HepG2 (cell line): ENCODE results near the gene CAPN10. TPM values are rescaled to one million over a fixed set of nuclear protein-coding genes. Genes with fewer than 3 reads are reported as not detected.
A peak's percentile ranks its signal among the peaks of the same experiment; 100 is the strongest.

Experiments used
- ETS1 ChIP-seq: sonication (generic); formaldehyde crosslinking; IDR thresholded peaks from 2 replicates; pipeline ENCODE4 v1.4.0; 2020; ENCODE audit warnings: missing genetic modification reagents
- KDM5A ChIP-seq: fragments of 200-600 bp; sonication (generic); IDR thresholded peaks from 2 replicates; pipeline ENCODE4 v1.7.0; 2018; ENCODE audit warnings: antibody characterized with exemption, mild to moderate bottlenecking, low read length, borderline replicate concordance
- KIAA2018 ChIP-seq: sonication (generic); formaldehyde crosslinking; IDR thresholded peaks from 2 replicates; pipeline ENCODE4 v1.5.0; 2020; ENCODE audit warnings: mild to moderate bottlenecking, missing genetic modification reagents, borderline replicate concordance
- MIER3 ChIP-seq: IDR thresholded peaks from 2 replicates; pipeline ENCODE4 v1.6.1; 2016; ENCODE audit warnings: missing compliant biosample characterization, borderline replicate concordance
- RBM39 ChIP-seq: fragments of 200-400 bp; formaldehyde crosslinking; IDR thresholded peaks from one replicate; pipeline ENCODE4 v1.6.1; 2018; ENCODE audit warnings: antibody characterized with exemption, mild to moderate bottlenecking, low read depth, low read length; ENCODE audit not compliant: poor library complexity, severe bottlenecking
- SMAD3 ChIP-seq: sonication (generic); formaldehyde crosslinking; IDR thresholded peaks from 2 replicates; pipeline ENCODE4 v1.4.0; 2020; ENCODE audit warnings: missing genetic modification reagents
- SNRNP70 ChIP-seq: fragments of 200-400 bp; formaldehyde crosslinking; IDR thresholded peaks from 2 replicates; pipeline ENCODE4 v1.6.1; 2017; ENCODE audit warnings: mild to moderate bottlenecking, low read depth, low read length, moderate library complexity
- YY1 ChIP-seq: IDR thresholded peaks from 2 replicates; pipeline ENCODE4 v1.6.1; 2011; ENCODE audit warnings: low read length, low read depth, moderate library complexity, mild to moderate bottlenecking; ENCODE audit not compliant: insufficient read depth, insufficient replicate concordance
- ZBTB33 ChIP-seq: sonication (generic); formaldehyde crosslinking; IDR thresholded peaks from 2 replicates; pipeline ENCODE4 v1.4.0; 2020; ENCODE audit warnings: missing genetic modification reagents
- ZFP37 ChIP-seq: sonication (generic); formaldehyde crosslinking; IDR thresholded peaks from 2 replicates; pipeline ENCODE4 v1.4.0; 2020; ENCODE audit warnings: missing genetic modification reagents, borderline replicate concordance
- ZFP82 ChIP-seq: sonication (generic); formaldehyde crosslinking; IDR thresholded peaks from 2 replicates; pipeline ENCODE4 v1.5.1; 2020; ENCODE audit warnings: mild to moderate bottlenecking, missing genetic modification reagents, borderline replicate concordance
- ZMAT3 ChIP-seq: sonication (generic); formaldehyde crosslinking; conservative IDR thresholded peaks from 2 replicates; pipeline ENCODE4 v1.7.0; 2021; ENCODE audit warnings: missing genetic modification reagents
- ZUFSP ChIP-seq: sonication (generic); formaldehyde crosslinking; IDR thresholded peaks from 2 replicates; pipeline ENCODE4 v1.9.0; 2021; ENCODE audit warnings: missing genetic modification reagents, mild to moderate bottlenecking, borderline replicate concordance
- polyA plus RNA-seq, 8 experiments: library from polyadenylated mRNA; depleted of rRNA in 3 of 8; stranded (reverse) in 7 of 8; unstranded in 1 of 8; fragments of >200 nt; fragmentation: Illumina TruSeq in 4 of 8; extraction: Trizol in 4 of 8; gene quantifications; 2 replicates each; pipeline versions ENCODE4 v1.2.1 to v1.2.3, GENCODE V29; 2011 to 2016; ENCODE audit warnings: low read depth in 4 of 8, missing spikeins in 1 of 8, mixed read lengths in 1 of 8; ENCODE audit not compliant: insufficient read depth in 1 of 8
- total RNA-seq, 5 experiments: library from RNA; depleted of rRNA; stranded (reverse); fragments of >200 nt; fragmentation: Illumina TruSeq; extraction: Trizol; gene quantifications; 2 replicates each; pipeline ENCODE4 v1.2.3, GENCODE V29; 2016; ENCODE audit warnings: low read depth in 1 of 5
- TF ChIP-seq, protein P1 (sequence below): sonication (generic); formaldehyde crosslinking; IDR thresholded peaks from 2 replicates; pipeline ENCODE4 v1.9.0; 2022; ENCODE audit warnings: missing genetic modification reagents, mild to moderate bottlenecking, borderline replicate concordance

The CAPN10 gene
- total and polyA plus RNA-seq, 2 of the 13 experiments (the other 11 are each of a cell fraction or from before 2014, with no cell fraction given): 27.6 to 32.4 TPM

DNA sequence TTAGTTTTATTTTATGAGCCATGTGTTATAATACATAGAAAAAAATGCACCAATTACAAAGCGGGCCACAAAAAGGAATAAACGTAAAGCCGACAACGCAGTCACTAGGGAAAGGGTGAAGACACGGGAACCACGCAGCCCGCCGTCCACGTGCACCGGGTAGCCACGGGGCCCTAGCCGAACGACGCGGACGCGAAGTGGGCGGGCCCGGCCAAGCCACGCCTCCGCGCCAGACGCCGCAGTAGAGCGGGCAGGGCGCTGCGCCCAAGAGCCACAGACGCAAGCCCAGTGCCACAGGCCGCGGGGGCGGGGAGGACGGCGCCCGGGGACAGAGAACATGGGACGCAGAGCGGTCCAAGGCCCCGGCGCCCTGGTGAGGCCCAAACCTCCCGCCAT, 26.5 kb upstream of the CAPN10 start, which contains the start of gene DUSP28 (continued):
- TF ChIP-seq KDM5A: no peak
- no peak; the same call in 1 of the 2 replicates for TF ChIP-seq ETS1 (CRISPR knock-in tag)
- TF ChIP-seq ZFP37 (CRISPR knock-in tag): peak; percentile 72; the same call in 1 of the 2 replicates
- TF ChIP-seq SMAD3: no peak
- no peak for TF ChIP-seq SNRNP70
- TF ChIP-seq ZBTB33 (CRISPR knock-in tag): no peak
- TF ChIP-seq YY1: no peak
- no peak for TF ChIP-seq RBM39
- peak; percentile 65; the same call in 1 of the 2 replicates for TF ChIP-seq MIER3
- peak; percentile 79 for TF ChIP-seq ZMAT3 (CRISPR knock-in tag)
- TF ChIP-seq KIAA2018: no peak
- TF ChIP-seq ZFP82 (CRISPR knock-in tag): no peak; the same call in 1 of the 2 replicates
- TF ChIP-seq ZUFSP (CRISPR knock-in tag): no peak
- TF ChIP-seq, protein P1, sequence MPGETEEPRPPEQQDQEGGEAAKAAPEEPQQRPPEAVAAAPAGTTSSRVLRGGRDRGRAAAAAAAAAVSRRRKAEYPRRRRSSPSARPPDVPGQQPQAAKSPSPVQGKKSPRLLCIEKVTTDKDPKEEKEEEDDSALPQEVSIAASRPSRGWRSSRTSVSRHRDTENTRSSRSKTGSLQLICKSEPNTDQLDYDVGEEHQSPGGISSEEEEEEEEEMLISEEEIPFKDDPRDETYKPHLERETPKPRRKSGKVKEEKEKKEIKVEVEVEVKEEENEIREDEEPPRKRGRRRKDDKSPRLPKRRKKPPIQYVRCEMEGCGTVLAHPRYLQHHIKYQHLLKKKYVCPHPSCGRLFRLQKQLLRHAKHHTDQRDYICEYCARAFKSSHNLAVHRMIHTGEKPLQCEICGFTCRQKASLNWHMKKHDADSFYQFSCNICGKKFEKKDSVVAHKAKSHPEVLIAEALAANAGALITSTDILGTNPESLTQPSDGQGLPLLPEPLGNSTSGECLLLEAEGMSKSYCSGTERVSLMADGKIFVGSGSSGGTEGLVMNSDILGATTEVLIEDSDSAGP: peak; percentile 72
